ENCODE data around the gene TMEM98.

DNA sequence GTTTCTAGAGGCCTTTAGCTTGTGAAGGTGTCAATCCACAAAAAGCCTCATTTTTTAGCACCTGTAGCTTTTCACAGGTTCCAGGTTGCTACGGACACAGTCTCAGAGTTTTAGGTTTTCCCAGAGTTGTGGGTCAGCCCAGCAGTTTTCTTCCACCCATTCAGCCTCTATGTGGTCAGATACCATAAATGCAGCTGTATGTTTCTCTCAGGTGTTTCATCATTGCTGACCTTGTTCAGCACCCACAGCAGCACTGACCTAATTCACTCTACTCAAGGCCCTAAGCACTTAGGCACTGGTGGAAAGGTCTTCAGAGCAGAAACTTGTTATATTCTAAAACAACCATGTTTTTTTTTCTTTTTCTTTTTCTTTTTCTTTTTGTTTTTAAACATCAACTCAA is 48.7 kb downstream of the TMEM98 start:
- TF ChIP-seq YY1 (IDR thresholded peaks at IDR 0.05; ENCODE audit: low read depth) (no peak), EP300 (IDR thresholded peaks at IDR 0.05; ENCODE audit: borderline replicate concordance) (no peak), RAD21 (IDR thresholded peaks at IDR 0.05; ENCODE audit: low read depth) (no peak), TEAD4 (IDR thresholded peaks at IDR 0.05) (no peak), TCF12 (IDR thresholded peaks at IDR 0.05; ENCODE audit: low read depth) (no peak), FOXM1 (IDR thresholded peaks at IDR 0.05; ENCODE audit: borderline replicate concordance, low read depth) (no peak), CREB1 (IDR thresholded peaks at IDR 0.05; ENCODE audit: low read depth) (no peak)
